ENCODE results near the gene ELANE.

Gene ELANE

DNA sequence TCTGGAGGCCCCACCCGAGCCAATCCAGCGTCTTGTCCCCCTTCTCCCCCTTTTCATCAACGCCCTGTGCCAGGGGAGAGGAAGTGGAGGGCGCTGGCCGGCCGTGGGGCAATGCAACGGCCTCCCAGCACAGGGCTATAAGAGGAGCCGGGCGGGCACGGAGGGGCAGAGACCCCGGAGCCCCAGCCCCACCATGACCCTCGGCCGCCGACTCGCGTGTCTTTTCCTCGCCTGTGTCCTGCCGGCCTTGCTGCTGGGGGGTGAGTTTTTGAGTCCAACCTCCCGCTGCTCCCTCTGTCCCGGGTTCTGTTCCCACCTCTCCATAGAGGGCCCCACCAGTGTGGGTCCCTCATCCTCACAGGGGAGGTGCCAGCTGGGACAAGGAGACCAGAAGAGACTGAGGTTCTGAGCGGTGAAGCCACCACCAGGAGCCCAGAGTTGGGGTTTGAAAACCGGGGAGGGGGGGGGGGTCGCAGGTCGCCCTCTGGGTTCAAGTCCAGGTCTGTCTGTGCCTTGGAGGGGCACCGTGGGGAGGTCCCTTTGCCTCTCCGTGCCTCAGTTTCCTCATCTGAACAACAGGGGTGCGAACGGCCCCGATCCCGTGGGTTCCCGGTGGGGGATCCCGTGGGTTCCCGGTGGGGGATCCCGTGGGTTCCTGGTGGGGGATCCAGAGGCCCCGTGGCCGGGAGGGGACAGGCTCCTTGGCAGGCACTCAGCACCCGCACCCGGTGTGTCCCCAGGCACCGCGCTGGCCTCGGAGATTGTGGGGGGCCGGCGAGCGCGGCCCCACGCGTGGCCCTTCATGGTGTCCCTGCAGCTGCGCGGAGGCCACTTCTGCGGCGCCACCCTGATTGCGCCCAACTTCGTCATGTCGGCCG lies at the start of gene ELANE:
ELANE (plus strand) TSS at position 168 of the 878 bp plus-strand sequence; CDS start at position 194, 26 bp downstream.
- no peak within 1 kb of the TSS for H3K4me3 ChIP-seq (ENCODE audit: low read length)
- DNase-seq (ENCODE audit: low read depth) = no peak
- TF ChIP-seq, protein P1, sequence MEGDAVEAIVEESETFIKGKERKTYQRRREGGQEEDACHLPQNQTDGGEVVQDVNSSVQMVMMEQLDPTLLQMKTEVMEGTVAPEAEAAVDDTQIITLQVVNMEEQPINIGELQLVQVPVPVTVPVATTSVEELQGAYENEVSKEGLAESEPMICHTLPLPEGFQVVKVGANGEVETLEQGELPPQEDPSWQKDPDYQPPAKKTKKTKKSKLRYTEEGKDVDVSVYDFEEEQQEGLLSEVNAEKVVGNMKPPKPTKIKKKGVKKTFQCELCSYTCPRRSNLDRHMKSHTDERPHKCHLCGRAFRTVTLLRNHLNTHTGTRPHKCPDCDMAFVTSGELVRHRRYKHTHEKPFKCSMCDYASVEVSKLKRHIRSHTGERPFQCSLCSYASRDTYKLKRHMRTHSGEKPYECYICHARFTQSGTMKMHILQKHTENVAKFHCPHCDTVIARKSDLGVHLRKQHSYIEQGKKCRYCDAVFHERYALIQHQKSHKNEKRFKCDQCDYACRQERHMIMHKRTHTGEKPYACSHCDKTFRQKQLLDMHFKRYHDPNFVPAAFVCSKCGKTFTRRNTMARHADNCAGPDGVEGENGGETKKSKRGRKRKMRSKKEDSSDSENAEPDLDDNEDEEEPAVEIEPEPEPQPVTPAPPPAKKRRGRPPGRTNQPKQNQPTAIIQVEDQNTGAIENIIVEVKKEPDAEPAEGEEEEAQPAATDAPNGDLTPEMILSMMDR (conservative IDR thresholded peaks at IDR 0.05; ENCODE audit: low read depth, low read length) = no peak

DNA sequence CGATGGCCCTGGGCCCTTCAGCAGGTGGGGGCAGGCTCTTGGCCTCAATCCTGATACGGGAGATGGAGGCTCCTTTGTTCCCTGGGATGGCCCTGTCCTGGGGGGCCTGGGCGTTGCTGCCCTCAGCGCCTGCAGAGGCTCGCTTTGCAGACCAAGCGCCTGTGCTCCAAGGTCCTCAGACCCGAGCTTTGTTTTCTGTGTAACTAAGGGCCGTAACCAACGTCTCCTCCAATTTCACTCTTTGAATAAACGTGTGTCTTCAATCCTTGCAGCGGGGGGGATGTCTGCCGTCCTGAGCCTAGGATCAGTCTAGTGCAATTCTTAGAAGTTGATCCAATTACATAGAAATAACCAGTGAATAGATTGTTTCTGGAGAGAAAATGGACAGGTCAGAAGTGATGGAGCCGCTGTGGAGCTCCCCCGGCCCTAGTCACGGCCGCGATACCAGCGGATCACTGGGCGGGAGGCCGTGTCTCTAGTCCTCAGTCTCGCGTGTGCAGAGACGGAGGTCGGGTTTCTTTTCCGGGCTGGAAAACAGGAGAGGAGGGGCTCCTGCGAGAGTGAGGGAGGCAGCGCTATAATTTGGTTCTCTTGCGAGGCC lies 49.5 kb upstream of the ELANE start:
- no peak for DNase-seq (ENCODE audit: low read depth)
- no peak overlapping the region for H3K4me3 ChIP-seq (ENCODE audit: low read length)
- TF ChIP-seq, protein P1 (conservative IDR thresholded peaks at IDR 0.05; ENCODE audit: low read depth, low read length) = no peak

DNA sequence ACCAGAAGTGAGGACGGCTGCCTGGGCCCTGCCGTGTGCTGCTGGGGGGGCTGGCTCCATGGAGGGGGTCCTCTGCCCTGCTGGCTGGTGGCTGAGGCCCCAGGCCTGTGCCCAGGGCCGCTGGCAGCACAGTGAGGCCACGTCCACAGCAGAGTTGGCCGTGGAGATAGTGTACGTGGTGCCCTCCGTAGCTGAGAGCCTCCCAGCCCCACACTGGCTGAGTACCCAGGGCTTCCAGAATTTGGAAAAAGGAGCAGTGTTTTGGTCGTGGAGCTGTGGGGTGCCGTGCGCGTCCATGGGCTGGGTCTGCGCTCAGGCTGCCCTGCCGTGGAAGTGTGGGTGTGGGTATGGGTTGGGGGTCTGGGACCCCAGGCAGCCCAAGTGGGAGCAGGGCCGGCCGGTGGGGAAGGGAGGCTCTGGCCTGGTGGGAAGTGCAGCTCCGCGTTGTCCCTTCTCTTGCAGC lies 49.0 kb upstream of the ELANE start:
- no peak overlapping the region for H3K4me3 ChIP-seq (ENCODE audit: low read length)
- TF ChIP-seq, protein P1 (conservative IDR thresholded peaks at IDR 0.05; ENCODE audit: low read depth, low read length) = no peak

DNA sequence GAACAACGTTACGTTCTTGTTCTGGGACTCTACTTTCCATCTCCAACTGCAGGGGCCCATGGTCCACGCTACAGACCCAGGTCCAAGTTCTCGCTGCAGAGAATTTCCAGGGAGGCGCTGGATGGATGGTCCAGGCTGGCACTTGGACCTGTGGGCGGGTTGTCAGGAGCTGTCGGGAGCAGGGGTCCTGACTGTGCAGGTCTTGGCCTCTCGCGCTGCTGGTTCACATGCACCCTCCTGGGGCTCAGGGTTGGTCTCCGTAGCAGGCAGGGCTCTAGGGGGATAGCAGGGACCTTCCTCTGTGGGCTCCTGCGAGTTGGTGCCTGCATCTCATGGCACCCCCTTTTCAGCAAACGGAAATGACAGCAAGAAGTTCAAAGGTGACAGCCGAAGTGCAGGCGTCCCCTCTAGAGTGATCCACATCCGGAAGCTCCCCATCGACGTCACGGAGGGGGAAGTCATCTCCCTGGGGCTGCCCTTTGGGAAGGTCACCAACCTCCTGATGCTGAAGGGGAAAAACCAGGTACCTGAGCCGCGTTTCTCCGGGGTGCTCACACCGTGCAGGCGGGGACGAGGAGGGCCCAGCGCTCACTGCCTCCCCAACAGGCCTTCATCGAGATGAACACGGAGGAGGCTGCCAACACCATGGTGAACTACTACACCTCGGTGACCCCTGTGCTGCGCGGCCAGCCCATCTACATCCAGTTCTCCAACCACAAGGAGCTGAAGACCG lies 48.3 kb upstream of the ELANE start:
- no peak for DNase-seq (ENCODE audit: low read depth)
- no peak overlapping the region for H3K4me3 ChIP-seq (ENCODE audit: low read length)
- TF ChIP-seq, protein P1 (conservative IDR thresholded peaks at IDR 0.05; ENCODE audit: low read depth, low read length) = no peak

More for the DNA sequence above, 49.0 kb upstream of the ELANE start:
- DNase-seq (ENCODE audit: low read depth) = no peak

DNA sequence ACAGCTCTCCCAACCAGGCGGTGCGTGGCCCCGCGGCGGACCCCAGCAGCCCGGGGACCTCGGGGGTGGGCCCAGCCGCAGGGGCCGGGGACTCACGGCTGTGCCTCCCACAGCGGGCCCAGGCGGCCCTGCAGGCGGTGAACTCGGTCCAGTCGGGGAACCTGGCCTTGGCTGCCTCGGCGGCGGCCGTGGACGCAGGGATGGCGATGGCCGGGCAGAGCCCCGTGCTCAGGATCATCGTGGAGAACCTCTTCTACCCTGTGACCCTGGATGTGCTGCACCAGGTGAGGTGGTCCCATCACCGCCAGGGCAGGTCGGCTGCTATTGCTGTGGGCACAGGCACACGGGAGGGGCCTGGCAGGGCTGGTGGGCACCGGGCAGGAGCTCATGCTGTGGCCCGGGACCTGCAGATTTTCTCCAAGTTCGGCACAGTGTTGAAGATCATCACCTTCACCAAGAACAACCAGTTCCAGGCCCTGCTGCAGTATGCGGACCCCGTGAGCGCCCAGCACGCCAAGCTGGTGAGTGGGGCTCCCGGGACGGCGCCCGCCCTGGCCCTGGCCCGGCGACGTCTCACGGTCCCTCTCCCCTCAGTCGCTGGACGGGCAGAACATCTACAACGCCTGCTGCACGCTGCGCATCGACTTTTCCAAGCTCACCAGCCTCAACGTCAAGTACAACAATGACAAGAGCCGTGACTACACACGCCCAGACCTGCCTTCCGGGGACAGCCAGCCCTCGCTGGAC lies 47.5 kb upstream of the ELANE start:
- no peak overlapping the region for H3K4me3 ChIP-seq (ENCODE audit: low read length)
- TF ChIP-seq, protein P1 (conservative IDR thresholded peaks at IDR 0.05; ENCODE audit: low read depth, low read length) = no peak
- no peak for DNase-seq (ENCODE audit: low read depth)

DNA sequence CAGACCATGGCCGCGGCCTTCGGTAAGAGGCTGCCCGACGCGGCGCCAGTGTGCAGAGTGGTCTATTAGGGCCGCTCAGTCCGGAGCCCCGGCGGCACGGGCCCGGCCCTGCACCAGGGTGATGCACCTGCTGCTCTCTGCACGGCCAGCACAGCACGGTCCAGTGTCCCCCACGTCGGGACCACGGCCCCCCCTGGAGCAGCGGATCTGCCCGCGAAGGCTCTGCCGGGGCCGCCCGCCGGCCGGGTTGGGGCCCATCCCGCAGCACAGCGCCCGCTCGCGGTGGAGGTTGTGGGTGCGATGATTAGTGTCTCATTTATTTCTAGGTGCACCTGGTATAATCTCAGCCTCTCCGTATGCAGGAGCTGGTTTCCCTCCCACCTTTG lies 46.9 kb upstream of the ELANE start:
- TF ChIP-seq, protein P1 (conservative IDR thresholded peaks at IDR 0.05; ENCODE audit: low read depth, low read length) = no peak
- H3K4me3 ChIP-seq (ENCODE audit: low read length) = no peak overlapping the region
- no peak for DNase-seq (ENCODE audit: low read depth)
